ENCODE data around the gene GPR32. TPM values are rescaled to one million over a fixed set of nuclear protein-coding genes. Genes with fewer than 3 reads are reported as not detected.

The GPR32 gene
- total and polyA plus RNA-seq, 2 donors (not counting 1 experiment from before 2014, with no cell fraction given): not detected

- peak overlapping the region; percentile 20 for H3K27ac Mint-ChIP-seq
These were observed 24.0 kb downstream of the GPR32 start for GRCh38 chr19:50794074-50794875.

More at GRCh38 chr19:50794074-50794875, 24.0 kb downstream of the GPR32 start:
- TF ChIP-seq EZH2 (IDR thresholded peaks at IDR 0.05; ENCODE audit: borderline replicate concordance, insufficient read depth, low read depth, low read length, poor library complexity, severe bottlenecking) (no peak), CTCF (IDR thresholded peaks at IDR 0.05) (peak; percentile 19)
- CTCF ChIA-PET: interaction anchor here (2.1 to 5.1 kb wide), 2 partner anchors 11 to 128 kb away, joined by 8 to 29 read pairs; no protein-coding TSS in a partner anchor
- intact Hi-C loops (cut with micrococcal nuclease): loop anchor here (2.0 kb wide), 1 partner anchor 129 kb away; no protein-coding TSS in a partner anchor
- no peak overlapping the region for H3K4me2 ChIP-seq (replicated peaks; ENCODE audit: low read depth, low read length, poor library complexity, severe bottlenecking)
- H3K27me3 Mint-ChIP-seq: peaks cover 5% of the 10 kb centered on the region
- no peaks in the 10 kb centered on the region for H3K27me3 ChIP-seq (replicated peaks in 1 of 4; ENCODE audit: control extremely low read depth in 1 of 4, control insufficient read depth in 3 of 4, insufficient read depth in 4 of 4, low read length in 3 of 4)
- H2AFZ ChIP-seq (ENCODE audit: insufficient read depth, low read depth, low read length, poor library complexity, severe bottlenecking): no peak overlapping the region
- DNase-seq: peak; percentile 47
- H3K79me2 ChIP-seq (ENCODE audit: control insufficient read depth, insufficient read depth, low read length): peaks cover 13% of the 10 kb centered on the region
- H3K9me3 Mint-ChIP-seq (ENCODE audit: insufficient read depth): no peaks in the 10 kb centered on the region
- no peak overlapping the region for H3K27ac ChIP-seq (ENCODE audit: low read length in 2 of 2)
- H3K4me3 ChIP-seq (ENCODE audit: control extremely low read depth in 1 of 5, extremely low read depth in 1 of 5, insufficient read depth in 1 of 5, low read depth in 2 of 5, low read length in 4 of 5): no peak overlapping the region
- POLR2A ChIA-PET: interaction anchor here (1.1 kb wide), 1 partner anchor 11 kb away, joined by 3 read pairs; no protein-coding TSS in a partner anchor
- ATAC-seq (ENCODE audit: low read depth): peak; percentile 58
- no peak overlapping the region for H3K4me3 Mint-ChIP-seq
- peaks cover 10% of the 10 kb centered on the region for H3K4me1 Mint-ChIP-seq
- H3K4me1 ChIP-seq (ENCODE audit: control insufficient read depth in 2 of 2, insufficient read depth in 2 of 2, low read length in 2 of 2): peaks cover 4 to 6% of the 10 kb centered on the region in 2 donors
- H4K20me1 ChIP-seq (ENCODE audit: control insufficient read depth, insufficient read depth, low read length, poor library complexity, severe bottlenecking): peaks cover 7% of the 10 kb centered on the region
- no peak overlapping the region for H3K9ac ChIP-seq (ENCODE audit: low read length)
- no peaks in the 10 kb centered on the region for H3K9me3 ChIP-seq (ENCODE audit: control extremely low read depth in 1 of 3, control insufficient read depth in 2 of 3, insufficient read depth in 1 of 3, low read length in 2 of 3)
- 27% methylated on average over 7 of the region's 16 CpGs for WGBS (ENCODE audit: insufficient coverage)
- peaks cover 0 to 26% of the 10 kb centered on the region in 2 experiments for H3K36me3 ChIP-seq (replicated peaks in 1 of 2; ENCODE audit: control extremely low read depth in 1 of 2, control insufficient read depth in 1 of 2, extremely low read depth in 1 of 2, insufficient read depth in 2 of 2, low read length in 1 of 2)
